NCI-H524 (cell line): ENCODE results near the gene PRRT3.
"Not testable (repeated sequence)": the region's sequence is repeated elsewhere in the genome, so short reads cannot be mapped to it uniquely, and the experiment has no call there.

Experiments used
- DNase-seq, 2 experiments: peaks; one replicate each; lab custom pipeline; 2025; lab: John Stamatoyannopoulos, UW

PRRT3 gene

DNA sequence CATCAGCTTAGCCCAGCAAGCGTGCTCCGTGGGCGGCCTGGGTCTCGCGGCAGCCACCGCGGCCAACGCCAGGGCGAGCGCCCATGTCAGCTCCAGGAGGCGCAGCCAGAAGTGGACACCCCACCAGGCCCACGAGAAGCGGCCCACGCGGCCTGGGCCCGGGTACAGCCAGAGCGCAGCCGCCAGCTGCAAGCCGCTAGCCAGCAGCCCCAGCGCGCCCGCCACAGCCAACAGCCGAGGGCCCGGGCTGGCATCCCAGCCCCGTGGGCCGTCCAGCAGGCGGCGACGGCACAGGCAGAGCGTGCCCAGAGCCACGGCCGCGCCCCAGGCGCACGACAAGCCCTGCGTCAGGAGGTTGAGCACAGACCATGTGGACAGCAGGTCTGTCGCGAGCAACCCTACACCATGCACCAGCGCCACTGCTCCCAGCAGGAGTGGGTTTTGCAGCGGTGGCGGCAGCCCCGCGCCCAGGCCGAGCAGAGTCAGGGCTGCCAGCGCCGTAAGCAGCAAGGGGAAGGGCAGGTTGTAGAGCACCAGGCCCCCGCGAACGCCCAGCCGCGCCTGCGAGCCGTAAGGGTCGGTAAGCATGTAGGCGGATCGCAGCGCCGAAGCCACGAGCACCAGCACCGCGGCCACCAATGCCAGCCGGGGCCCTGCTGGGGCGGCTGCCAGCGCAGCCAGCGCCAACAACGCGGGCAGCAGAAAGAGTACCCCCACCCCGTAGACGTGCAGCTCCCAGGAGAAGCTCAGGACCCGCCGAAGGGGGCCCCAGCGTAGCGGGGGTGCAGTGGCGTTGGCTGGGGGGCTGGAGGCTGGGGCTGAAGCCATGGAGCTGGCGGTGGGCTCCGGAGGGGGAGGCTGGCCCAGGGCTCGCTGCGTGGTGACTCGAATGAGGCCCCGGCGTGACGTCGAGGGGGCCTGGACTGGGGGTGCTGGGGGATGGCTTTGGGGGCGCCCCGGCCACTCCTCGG is 4.9 kb downstream of the PRRT3 start:
- DNase-seq, result peak; percentile 61 to 84

DNA sequence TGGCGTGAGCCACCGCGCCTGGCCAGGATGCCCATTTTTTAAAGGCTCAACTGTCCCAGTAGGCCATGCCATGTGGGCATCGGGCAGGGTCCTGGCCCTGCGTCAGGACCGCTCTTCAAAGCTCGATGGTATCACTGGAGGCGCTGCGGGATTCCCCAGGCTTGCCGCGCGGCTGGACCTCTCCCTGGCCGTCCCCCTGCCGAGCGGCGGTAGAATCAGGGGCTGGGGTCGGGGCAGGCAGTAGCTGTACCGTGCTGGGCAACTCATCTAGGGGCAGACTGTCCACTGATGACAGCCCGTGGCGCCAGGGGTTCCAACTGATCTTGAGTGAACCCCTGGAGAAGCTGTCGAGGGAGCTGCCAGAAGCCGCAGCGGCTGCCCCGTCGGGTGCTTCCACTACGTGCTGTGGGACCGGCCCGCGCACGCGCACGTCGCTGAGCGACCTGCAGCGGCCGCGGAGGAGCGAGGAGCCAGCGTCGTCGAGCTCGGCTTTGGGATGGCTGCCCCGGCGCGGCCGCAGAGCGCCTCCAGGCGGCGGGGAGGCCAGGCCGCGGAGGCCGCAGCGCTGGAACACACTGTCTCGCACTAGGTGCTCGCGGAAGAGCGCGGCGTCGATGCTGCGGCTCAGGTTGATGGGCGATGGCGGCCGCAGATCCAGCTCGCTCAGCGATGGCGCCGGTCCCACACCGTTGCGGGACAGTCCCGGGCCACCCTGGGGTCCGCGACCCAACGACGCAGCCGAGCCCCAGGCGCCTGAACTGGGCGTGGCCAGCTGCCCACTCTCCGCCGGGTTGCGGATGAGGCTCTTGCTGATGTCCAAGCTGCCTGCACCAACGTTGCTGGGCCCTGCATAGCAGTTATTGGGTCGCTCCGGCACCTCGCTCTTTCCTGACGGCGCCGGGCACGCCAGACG is 5.8 kb downstream of the PRRT3 start:
- DNase-seq, result peak; percentile 79 to 89

DNA sequence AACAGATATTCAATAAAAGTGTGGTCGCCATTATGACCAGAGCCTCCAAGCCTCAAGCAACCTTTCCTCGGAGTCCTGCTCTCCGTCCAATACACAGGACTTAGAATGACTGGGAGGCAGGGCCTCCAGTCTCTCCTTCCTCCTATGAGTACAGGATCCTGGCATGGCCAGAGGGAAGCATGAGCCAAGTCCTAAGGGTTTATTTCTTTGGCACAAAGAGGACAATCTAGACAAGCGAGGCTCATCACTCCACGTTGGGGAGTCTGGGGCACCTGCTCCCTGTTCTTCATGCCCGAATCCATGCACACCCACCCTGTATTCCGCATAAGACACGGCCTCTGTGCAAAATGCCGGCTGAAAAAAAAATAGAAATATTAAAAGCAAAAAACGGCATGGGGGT is 6.8 kb downstream of the PRRT3 start:
- DNase-seq, result no peak

GRCh38 chr3:9944271-9944670 is 7.9 kb downstream of the PRRT3 start:
- DNase-seq, result no peak

DNA sequence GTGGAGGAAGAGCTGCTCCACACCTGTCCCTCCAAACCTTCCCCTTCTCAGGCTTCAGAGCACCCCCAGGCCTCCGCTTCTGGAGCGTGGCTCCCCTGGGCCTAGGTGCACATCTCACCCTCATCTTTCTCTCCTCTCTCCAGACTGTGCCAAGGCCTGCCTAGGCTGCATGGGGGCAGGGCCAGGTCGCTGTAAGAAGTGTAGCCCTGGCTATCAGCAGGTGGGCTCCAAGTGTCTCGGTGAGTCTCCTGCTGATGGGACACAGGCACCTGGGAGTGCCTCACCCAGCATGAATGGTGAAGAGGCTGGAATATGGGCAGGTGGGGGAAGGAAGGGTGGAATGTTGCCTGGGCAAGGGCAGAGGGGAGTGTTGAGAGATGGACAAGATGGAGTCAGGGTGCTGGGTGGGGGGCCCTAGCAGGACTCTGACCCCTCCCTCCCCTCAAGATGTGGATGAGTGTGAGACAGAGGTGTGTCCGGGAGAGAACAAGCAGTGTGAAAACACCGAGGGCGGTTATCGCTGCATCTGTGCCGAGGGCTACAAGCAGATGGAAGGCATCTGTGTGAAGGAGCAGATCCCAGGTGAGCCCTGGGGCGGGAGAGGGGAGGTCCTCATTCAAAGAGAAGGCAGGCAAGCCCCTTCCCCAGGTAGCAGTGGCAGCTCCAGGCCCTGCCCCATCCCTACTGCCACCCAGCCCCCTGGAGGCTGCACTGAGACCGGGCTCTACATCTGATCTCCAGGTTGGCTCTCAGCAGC is 9.1 kb downstream of the PRRT3 start:
- no peak for DNase-seq

GRCh38 chr3:9942164-9942563 is 10.0 kb downstream of the PRRT3 start:
- no peak for DNase-seq

GRCh38 chr3:9940746-9941145 is 11.5 kb downstream of the PRRT3 start:
- no peak for DNase-seq

- DNase-seq, result not testable (repeated sequence)
These were observed 12.3 kb downstream of the PRRT3 start for GRCh38 chr3:9939906-9940305.

GRCh38 chr3:9938966-9939365 is 13.2 kb downstream of the PRRT3 start:
- DNase-seq, result no peak

DNA sequence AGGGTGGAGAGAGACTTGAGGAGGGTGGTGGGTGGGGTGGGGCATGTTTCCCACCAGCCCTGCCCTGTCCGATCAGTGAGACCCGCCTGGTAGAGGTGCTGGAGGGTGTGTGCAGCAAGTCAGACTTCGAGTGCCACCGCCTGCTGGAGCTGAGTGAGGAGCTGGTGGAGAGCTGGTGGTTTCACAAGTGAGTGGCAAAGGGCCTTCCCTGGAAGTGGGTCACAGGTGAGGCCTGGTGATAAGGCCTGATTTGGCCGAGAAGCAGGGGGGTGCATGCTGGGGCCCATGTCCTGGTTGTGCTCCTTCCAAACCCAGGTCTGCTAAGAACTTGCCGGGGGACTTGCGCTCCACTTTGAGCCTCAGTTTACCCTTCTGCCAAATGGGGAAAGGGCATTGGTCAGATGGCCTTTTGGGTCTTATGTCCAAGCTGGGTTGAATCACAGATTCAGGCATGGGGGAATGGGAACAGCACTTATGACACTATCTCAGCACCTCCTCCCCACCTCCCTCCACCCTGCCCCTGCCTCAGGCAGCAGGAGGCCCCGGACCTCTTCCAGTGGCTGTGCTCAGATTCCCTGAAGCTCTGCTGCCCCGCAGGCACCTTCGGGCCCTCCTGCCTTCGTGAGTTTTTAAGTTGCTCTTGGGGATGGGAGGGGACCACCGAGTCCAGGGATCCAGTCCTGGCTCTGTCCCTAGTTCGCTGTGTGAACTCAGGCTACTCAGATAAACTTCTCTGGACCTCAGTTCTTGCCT is 14.5 kb downstream of the PRRT3 start:
- DNase-seq, result no peak

- DNase-seq, result no peak
These were observed 16.2 kb downstream of the PRRT3 start for GRCh38 chr3:9935966-9936510.

DNA sequence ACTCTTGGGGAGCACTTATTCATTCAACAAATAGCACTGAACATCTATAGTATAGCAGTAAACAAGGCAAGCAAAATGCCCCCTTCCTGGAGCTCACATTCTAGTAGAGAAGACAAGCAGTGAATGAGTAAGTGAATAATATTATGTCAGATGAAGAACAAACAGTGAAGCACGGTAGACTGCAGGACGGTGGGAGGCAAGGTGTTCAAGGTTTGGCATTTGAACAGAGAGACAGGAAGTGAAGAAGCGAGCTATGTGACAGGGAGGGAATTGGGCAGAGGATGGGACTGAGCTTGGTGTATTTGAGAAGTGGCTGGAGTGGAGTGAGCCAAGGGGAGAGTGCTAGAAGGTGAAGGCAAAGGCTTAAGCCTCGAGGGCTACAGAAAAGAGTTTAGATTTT is 17.2 kb downstream of the PRRT3 start:
- no peak for DNase-seq

GRCh38 chr3:9934235-9934621 is 18.0 kb downstream of the PRRT3 start:
- DNase-seq, result no peak

GRCh38 chr3:9933561-9934234 is 18.5 kb downstream of the PRRT3 start, which contains the start of gene CRELD1:
Gene CRELD1 (plus strand): TSS chr3:9933834. CDS start chr3:9934439, 605 bp downstream.
- peak; percentile 49 to 80 for DNase-seq

DNA sequence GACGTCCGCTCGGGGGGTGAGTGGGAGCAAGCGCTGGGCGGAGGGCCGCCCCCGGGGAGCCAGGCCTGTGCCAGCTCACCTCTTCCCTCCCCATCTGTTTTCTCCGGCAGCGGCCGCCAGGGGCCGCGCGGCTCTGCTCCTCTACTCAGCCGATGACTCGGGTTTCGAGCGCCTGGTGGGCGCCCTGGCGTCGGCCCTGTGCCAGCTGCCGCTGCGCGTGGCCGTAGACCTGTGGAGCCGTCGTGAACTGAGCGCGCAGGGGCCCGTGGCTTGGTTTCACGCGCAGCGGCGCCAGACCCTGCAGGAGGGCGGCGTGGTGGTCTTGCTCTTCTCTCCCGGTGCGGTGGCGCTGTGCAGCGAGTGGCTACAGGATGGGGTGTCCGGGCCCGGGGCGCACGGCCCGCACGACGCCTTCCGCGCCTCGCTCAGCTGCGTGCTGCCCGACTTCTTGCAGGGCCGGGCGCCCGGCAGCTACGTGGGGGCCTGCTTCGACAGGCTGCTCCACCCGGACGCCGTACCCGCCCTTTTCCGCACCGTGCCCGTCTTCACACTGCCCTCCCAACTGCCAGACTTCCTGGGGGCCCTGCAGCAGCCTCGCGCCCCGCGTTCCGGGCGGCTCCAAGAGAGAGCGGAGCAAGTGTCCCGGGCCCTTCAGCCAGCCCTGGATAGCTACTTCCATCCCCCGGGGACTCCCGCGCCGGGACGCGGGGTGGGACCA is 19.2 kb downstream of the PRRT3 start:
- DNase-seq, result peak; percentile 34 to 81

GRCh38 chr3:9932535-9932842 is 19.7 kb downstream of the PRRT3 start:
- no peak for DNase-seq

GRCh38 chr3:9930804-9931418 is 21.3 kb downstream of the PRRT3 start:
- DNase-seq, result peak in 1 of 2 experiments; percentile 13

- no peak for DNase-seq
These were observed 24.1 kb downstream of the PRRT3 start for GRCh38 chr3:9928158-9928557.
